SK-N-SH (cell line): ENCODE data around the gene ALG9.

Experiments
- CTCF ChIP-seq: fragments of 200-600 bp; sonication (generic); IDR thresholded peaks from 2 replicates; pipeline ENCODE4 v1.6.1; 2017; ENCODE audit warnings: antibody characterized with exemption, mild to moderate bottlenecking, moderate library complexity
- EP300 ChIP-seq, 2 experiments: IDR thresholded peaks; 2 replicates each; pipeline versions ENCODE4 v1.4.0 to v1.6.1; 2012; ENCODE audit warnings: borderline replicate concordance in 1 of 2, low read depth in 1 of 2, low read length in 1 of 2
- RAD21 ChIP-seq: IDR thresholded peaks from 2 replicates; pipeline ENCODE4 v1.6.1; 2012; ENCODE audit warnings: mild to moderate bottlenecking, low read length
- TCF12 ChIP-seq: IDR thresholded peaks from 2 replicates; pipeline ENCODE4 v1.4.0; 2012
- YY1 ChIP-seq: IDR thresholded peaks from 2 replicates; pipeline ENCODE4 v1.4.0; 2012; ENCODE audit warnings: low read depth, mild to moderate bottlenecking
- ZBTB33 ChIP-seq: IDR thresholded peaks from 2 replicates; pipeline ENCODE4 v1.4.0; 2012; ENCODE audit warnings: low read depth, borderline replicate concordance

- TF ChIP-seq CTCF (no peak), TCF12 (no peak), RAD21 (no peak), ZBTB33 (no peak), EP300 (IDR thresholded peaks at IDR 0.05; ENCODE audit: borderline replicate concordance in 1 of 2, low read depth in 1 of 2, low read length in 1 of 2) (no peak), YY1 (no peak)
Observed at GRCh38 chr11:111788051-111788450, 83.3 kb downstream of the ALG9 start.
